Mesothelial cell of epicardium (in vitro differentiated cells): Measurements from ENCODE around the gene PHF3. TPM values are rescaled to one million over a fixed set of nuclear protein-coding genes. Genes with fewer than 3 reads are reported as not detected.
A peak's percentile ranks its signal among the peaks of the same experiment; 100 is the strongest.

Experiments
- DNase-seq, 2 experiments: peaks; one replicate each; pipeline ENCODE4 v3.0.0; 2021; ENCODE audit warnings: low spot score in 2 of 2; ENCODE audit not compliant: unreplicated experiment in 2 of 2
- H3K27ac Mint-ChIP-seq: 2 replicates; pipeline ENCODE4 v1.8.0; 2021; ENCODE audit warnings: mixed read lengths
- H3K27me3 Mint-ChIP-seq: 2 replicates; pipeline ENCODE4 v1.8.0; 2021; ENCODE audit warnings: low read depth, mixed read lengths
- H3K36me3 Mint-ChIP-seq: 2 replicates; pipeline ENCODE4 v1.8.0; 2021; ENCODE audit warnings: mixed read lengths
- H3K4me1 Mint-ChIP-seq: 2 replicates; pipeline ENCODE4 v1.8.0; 2021; ENCODE audit warnings: mixed read lengths
- H3K4me3 Mint-ChIP-seq: 2 replicates; pipeline ENCODE4 v1.8.0; 2021; ENCODE audit warnings: mild to moderate bottlenecking, moderate library complexity, mixed read lengths
- H3K9me3 Mint-ChIP-seq: 2 replicates; pipeline ENCODE4 v1.8.0; 2021; ENCODE audit warnings: mixed read lengths
- total RNA-seq: library from RNA; stranded (reverse); gene quantifications from 3 replicates; pipeline ENCODE4 v1.2.1, GENCODE V29; 2021
- TF ChIP-seq, protein P1 (sequence below): fragments of 200-600 bp; sonication (generic); IDR thresholded peaks from one replicate; pipeline ENCODE4 v1.5.0; 2021; ENCODE audit warnings: antibody characterized with exemption; ENCODE audit not compliant: unreplicated experiment

The PHF3 gene
- total RNA-seq, 1 donor from 2014 or later = 67.1 TPM

GRCh38 chr6:63636518-63637021 lies 968 bp downstream of the PHF3 start:
- H3K9me3 Mint-ChIP-seq = no peaks in the 10 kb centered on the region
- H3K4me3 Mint-ChIP-seq = peak overlapping the region; percentile 95
- TF ChIP-seq, protein P1, sequence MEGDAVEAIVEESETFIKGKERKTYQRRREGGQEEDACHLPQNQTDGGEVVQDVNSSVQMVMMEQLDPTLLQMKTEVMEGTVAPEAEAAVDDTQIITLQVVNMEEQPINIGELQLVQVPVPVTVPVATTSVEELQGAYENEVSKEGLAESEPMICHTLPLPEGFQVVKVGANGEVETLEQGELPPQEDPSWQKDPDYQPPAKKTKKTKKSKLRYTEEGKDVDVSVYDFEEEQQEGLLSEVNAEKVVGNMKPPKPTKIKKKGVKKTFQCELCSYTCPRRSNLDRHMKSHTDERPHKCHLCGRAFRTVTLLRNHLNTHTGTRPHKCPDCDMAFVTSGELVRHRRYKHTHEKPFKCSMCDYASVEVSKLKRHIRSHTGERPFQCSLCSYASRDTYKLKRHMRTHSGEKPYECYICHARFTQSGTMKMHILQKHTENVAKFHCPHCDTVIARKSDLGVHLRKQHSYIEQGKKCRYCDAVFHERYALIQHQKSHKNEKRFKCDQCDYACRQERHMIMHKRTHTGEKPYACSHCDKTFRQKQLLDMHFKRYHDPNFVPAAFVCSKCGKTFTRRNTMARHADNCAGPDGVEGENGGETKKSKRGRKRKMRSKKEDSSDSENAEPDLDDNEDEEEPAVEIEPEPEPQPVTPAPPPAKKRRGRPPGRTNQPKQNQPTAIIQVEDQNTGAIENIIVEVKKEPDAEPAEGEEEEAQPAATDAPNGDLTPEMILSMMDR = no peak
- H3K27me3 Mint-ChIP-seq = peaks cover 2% of the 10 kb centered on the region
- H3K36me3 Mint-ChIP-seq = no peaks in the 10 kb centered on the region
- no peak for DNase-seq
- H3K27ac Mint-ChIP-seq = peak overlapping the region; percentile 97
- H3K4me1 Mint-ChIP-seq = peaks cover 40% of the 10 kb centered on the region

- no peaks in the 10 kb centered on the region for H3K9me3 Mint-ChIP-seq
- H3K27ac Mint-ChIP-seq = peak overlapping the region; percentile 69
- DNase-seq = no peak
- H3K27me3 Mint-ChIP-seq = peaks cover 2% of the 10 kb centered on the region
- peaks cover 40% of the 10 kb centered on the region for H3K4me1 Mint-ChIP-seq
- H3K36me3 Mint-ChIP-seq = no peaks in the 10 kb centered on the region
- peak overlapping the region; percentile 95 for H3K4me3 Mint-ChIP-seq
- TF ChIP-seq, protein P1 = no peak
These were observed 2.4 kb downstream of the PHF3 start for GRCh38 chr6:63637865-63638445.

GRCh38 chr6:63640062-63640461 lies 4.5 kb downstream of the PHF3 start:
- Mint-ChIP-seq H3K36me3 (no peaks in the 10 kb centered on the region), H3K27me3 (no peaks in the 10 kb centered on the region), H3K4me1 (peaks cover 42% of the 10 kb centered on the region), H3K4me3 (no peak overlapping the region), H3K9me3 (no peaks in the 10 kb centered on the region), H3K27ac (no peak overlapping the region)
- TF ChIP-seq, protein P1 = no peak
- DNase-seq = no peak

DNA sequence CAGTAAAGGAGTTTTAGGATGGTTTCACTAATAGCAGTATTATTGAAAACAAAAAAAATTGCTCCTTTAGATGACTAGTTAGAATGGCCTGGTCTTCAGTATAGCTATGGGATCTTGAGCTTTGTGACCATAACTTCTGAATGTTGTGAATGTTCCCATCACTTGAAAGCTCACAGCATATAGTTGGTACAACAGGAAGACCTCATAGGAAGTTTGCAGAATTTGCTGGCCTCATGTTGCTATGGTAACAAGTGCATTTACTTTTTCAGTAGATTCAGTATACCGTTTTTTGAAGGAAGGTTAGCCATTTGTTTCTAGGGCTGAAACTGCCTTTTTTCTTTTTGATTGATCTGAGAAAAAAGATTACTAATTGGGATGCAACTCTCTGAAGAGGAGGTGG lies 8.3 kb downstream of the PHF3 start:
- peaks cover 24% of the 10 kb centered on the region for H3K4me1 Mint-ChIP-seq
- no peak overlapping the region for H3K4me3 Mint-ChIP-seq
- TF ChIP-seq, protein P1 = no peak
- no peak overlapping the region for H3K27ac Mint-ChIP-seq
- DNase-seq = no peak
- no peaks in the 10 kb centered on the region for H3K27me3 Mint-ChIP-seq
- no peaks in the 10 kb centered on the region for H3K9me3 Mint-ChIP-seq
- no peaks in the 10 kb centered on the region for H3K36me3 Mint-ChIP-seq

GRCh38 chr6:63644668-63645326 lies 9.2 kb downstream of the PHF3 start:
- DNase-seq = no peak

More at GRCh38 chr6:63644668-63645326, 9.2 kb downstream of the PHF3 start:
- Mint-ChIP-seq H3K4me3 (no peak overlapping the region), H3K27ac (peak overlapping the region; percentile 59), H3K9me3 (no peaks in the 10 kb centered on the region), H3K4me1 (peaks cover 17% of the 10 kb centered on the region), H3K36me3 (no peaks in the 10 kb centered on the region), H3K27me3 (no peaks in the 10 kb centered on the region)
- TF ChIP-seq, protein P1 = no peak
